ENCODE results near the gene HSD17B7.
"Not testable (repeated sequence)": the region's sequence is repeated elsewhere in the genome, so short reads cannot be mapped to it uniquely, and the experiment has no call there.

The HSD17B7 gene, protein sequence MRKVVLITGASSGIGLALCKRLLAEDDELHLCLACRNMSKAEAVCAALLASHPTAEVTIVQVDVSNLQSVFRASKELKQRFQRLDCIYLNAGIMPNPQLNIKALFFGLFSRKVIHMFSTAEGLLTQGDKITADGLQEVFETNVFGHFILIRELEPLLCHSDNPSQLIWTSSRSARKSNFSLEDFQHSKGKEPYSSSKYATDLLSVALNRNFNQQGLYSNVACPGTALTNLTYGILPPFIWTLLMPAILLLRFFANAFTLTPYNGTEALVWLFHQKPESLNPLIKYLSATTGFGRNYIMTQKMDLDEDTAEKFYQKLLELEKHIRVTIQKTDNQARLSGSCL

DNA sequence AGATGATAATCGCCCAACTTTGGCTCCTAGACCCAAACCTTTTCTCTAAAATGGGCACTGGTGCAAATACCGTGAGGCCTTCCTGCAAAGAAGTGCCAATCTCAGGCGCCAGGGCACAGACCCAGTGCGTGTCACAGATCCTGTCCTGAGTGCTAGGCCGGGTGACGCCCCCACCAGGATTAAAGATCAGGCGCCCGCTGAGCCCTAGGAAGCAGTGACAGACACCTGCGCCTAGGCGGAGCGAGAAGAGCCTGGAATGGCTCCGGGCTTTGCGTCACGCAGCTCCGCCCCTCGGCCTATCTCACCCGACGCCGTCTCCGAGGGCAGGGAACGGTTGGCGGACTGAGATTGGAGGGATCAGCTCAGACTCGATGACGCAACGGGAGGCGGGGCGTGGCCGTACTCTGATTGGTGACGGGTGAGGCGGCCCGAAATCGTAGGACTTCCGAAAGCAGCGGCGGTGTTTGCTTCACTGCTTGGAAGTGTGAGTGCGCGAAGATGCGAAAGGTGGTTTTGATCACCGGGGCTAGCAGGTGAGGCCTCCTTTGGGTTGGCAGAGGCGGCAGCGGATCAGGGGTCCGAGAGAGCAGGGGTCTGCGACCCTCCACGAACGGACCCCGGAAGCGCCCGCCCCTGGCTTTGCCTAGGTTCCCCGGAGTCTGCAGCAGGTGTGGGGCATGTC is at the start of gene HSD17B7:
HSD17B7 (plus strand) TSS at position 400 of the 682 bp plus-strand sequence; CDS start at position 499, 99 bp downstream.
- peak; percentile 86 for DNase-seq

DNA sequence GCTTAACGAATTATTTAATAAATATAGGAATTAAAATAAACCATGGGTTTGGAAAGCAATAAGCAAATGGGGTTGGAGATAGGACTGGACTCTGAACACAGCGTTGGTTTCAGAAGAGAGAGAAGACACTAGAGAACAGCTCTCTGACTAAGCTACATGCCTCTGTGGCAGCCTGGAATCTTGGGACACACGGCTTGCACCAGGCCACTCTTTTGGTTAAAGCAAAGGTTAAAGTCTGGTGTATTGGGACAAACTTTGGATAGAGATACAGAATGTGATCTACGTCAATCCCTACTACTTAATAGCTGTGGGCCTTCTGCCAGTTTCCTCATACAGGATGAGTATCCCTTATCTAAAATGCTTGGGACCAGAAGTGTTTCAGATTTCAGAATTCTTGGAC is 49.7 kb upstream of the HSD17B7 start:
- no peak for DNase-seq

DNA sequence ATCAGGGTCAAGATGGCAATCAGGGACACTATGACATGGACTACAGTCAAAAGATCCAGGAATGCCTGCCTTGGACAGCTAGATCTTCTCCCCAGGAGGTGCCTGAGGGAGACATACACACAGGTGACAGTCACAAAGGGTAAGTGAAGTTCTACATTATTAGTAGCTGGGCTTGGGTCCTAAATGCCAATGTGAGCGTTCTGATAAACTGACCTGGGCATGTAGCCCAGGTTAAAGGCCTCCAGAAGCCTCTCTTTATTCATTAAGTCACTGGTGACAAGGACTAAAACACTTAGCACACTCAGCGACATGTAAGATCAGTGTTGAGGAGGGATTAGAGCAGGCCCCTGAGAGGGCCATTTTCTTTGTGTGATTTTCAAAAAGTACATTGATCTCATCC is 48.9 kb upstream of the HSD17B7 start:
- DNase-seq: no peak

DNA sequence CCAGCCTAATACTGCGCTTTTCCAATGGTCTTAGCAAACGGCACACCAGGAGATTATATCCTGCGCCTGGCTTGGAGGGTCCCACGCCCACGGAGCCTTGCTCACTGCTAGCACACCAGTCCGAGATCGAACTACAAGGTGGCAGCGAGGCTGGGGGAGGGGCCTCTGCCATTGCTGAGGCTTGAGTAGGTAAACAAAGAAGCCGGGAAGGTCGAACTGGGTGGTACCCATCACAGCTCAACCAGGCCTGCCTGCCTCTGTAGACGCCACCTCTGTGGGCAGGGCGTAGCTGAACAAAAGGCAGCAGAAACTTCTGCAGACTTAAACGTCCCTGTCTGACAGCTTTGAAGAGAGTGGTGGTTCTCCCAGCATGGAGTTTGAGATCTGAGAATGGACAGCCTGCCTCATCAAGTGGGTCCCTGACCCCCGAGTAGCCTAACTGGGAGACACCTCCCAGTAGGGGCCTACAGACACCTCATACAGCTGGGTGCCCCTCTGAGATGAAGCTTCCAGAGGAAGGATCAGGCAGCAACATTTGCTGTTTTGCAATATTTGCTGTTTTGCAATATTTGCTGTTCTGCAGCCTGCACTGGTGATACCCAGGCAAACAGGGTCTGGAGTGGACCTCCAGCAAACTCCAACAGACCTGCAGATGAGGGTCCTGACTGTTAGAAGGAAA is 44.1 kb upstream of the HSD17B7 start:
- not testable (repeated sequence) for DNase-seq

DNA sequence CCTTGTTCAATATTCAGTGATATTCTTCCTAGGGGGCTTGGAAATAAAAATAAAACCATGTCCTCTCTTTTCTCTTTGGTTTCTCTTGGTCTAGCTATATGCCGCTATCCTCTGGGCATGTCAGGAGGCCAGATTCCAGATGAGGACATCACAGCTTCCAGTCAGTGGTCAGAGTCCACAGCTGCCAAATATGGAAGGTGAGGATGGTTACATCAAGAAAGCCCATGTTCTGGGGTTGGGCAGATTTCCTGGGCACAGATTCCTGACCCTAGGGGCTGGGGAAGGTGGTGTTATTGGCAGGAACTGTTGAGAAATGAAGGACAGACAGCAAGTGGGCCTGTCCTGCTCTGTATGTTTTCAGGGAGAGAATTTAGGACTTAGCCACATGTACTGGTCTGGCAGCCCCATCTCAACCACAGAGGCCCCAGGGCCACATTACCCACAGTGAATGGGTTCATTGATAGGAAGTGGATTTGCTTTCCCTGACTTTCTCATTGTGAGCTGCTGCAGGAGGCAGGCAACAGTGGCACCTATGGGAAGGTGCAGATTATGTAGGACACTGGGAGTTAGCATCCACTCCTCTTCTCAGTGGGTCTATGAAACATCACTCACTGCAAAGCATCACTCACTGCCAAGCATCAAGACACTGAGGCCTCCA is 37.4 kb upstream of the HSD17B7 start:
- no peak for DNase-seq

DNA sequence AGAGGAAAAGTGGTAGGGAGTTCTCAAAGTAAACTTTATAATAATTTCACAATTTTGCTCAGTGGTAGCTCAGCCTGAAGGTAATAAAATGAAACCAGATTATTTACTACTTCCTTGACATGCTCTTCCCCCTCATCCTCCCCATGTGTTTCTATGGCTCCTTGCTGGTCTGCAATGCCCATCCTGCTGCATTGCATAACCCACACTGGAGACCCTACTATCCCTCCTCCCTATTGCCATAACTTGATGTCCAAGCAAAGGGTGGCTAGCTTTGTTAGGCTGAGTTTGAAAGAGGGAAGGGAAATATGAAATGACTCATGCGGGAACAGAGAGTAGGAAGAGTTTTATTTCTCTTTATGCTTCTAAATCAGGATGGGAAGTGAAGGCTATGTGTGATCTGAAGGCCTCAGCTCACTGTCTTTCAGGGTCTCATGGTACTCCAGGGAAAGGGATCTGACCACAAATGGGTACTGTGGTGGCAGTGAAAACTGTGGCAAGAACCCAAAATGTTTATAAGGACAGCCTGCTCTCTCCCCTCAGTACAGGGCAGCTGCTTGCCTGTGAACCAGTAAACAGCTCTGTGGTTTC is 36.4 kb upstream of the HSD17B7 start:
- DNase-seq: no peak

DNA sequence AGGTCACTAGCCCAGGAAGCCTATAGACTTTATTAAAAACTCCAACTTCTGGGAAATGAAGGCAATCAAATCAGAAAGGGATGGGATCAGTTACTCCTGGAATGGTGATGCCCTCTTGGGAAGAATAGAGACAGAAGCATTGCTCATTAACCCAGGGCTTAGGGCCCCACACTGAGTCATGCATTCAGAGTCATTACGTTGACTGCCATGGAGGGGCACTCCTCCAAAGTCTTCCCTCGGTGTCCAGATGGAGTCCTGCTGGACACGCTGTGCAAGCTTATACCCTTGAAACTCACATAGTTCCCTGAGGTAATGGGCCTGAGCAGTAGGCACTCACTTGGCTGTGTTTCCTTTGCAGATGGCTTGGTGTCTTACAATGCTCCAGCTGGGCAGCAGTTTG is 35.2 kb upstream of the HSD17B7 start:
- no peak for DNase-seq

DNA sequence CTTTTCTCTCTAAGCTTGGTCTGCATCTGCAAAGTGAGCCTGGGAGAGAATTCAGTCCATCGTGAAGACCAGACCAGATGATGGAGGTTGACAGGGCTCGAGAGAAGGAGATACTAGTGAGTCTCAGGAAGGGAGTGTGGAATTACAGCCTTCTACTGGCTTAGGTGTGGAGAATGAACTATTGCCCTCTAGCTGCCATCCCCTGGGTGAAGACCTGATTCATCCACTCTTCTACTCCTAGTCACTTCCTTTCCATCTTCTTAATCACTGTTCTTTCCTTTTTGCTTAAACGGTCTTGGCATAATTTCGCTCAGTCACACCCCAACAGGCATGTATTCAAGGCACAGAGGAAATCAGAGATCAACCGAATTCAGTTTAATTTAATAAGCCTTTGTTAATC is 34.0 kb upstream of the HSD17B7 start:
- DNase-seq: no peak

DNA sequence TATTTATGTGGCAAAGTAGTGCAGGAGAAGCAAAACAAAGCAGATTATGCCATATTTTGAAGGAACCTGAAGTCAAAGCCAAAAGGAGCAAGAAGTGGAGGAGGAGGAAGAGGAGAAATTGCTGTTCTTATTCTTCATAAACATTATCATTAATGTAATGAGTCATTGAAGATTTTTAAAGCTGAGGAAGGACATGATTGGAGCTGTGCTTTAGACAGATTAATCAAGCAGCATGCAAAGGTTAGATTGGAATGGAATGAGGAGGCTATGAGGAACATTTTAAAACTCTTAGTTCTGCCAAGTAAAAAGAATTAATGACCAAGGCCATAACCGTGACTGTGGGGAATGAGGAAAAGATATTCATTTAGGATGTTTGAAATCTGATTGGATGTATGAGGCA is 33.0 kb upstream of the HSD17B7 start:
- DNase-seq: no peak

DNA sequence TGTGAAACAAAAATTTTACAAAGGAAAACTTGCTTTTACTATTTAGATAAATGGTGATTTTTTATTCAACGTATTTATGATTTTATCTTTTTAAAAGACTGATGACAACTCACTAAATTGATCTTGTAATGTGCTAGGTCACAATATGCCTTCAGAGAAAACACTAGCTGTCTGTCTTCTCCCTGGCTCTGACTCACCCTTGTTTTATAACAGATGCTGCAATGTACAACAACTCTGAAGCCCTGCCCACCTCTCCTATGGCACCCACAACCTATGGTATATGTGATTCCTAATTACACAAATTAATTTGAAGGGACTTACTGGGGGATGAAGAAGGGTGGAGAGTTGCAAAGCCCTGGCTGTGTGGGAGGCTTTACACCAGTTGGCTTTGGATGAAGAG is 24.7 kb upstream of the HSD17B7 start:
- DNase-seq: no peak

DNA sequence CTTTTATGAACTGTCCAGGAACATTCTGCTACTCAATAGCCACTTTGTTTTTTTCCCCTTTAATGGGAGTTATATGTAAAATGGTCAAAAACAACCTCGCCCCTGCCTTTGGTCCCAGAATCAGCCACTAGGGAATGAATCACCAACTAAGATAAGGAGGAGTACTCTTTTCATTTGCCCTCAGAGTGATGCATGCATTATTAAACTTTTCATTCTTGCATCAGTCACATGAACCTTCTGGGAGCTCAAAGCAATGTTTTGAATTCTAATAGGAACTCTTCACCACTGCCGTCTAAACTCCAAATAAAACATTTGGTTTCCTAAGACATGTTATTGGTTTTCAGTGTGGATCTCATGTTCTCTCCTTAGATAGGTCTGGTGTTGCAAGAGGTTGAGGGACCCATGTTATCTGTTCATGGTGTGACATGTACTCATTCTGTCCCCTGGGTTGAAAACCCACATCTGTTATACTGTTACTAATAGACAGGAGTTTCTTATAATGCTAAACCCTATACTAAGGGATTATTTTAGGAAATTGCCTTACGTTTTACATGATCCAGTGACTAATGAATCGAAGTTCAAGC is 17.8 kb upstream of the HSD17B7 start:
- no peak for DNase-seq

DNA sequence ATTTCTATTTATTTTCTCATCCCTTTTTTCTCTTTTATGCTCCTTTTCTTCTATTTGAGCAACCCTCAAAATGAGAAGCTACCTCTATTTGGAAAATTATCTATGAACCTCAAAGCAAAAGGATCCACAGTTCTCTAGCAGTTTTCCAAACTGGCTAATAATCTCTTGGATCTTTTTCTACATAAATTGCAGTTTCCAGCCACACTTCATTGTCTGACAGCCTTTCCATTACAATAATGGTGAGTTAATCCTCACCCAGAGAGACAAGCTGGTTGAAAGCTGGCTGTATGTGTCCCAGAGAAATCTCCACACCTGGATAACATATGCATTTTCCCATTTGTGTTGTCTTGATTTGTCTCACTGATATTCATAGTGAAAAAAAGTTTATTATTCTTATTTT is 16.5 kb upstream of the HSD17B7 start:
- no peak for DNase-seq

DNA sequence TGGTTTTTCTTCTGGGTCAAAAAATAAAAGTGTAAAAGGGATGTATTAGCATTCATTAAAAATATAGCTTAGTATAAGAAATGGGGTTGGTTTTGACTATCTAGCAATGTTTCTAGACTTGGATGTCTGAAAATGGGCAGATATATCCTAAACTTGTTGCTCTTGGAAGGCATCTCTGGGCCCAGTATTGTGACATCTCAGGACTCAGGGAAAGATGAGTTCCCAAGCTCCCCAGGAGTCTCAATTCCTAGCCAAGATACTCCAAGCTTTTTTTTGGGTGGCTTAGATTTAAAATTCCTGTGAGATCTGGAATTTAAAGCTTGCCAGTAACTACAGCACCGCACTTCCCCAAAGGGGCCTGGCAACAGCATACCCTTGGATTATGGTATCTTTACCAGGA is 11.5 kb upstream of the HSD17B7 start:
- DNase-seq: no peak

DNA sequence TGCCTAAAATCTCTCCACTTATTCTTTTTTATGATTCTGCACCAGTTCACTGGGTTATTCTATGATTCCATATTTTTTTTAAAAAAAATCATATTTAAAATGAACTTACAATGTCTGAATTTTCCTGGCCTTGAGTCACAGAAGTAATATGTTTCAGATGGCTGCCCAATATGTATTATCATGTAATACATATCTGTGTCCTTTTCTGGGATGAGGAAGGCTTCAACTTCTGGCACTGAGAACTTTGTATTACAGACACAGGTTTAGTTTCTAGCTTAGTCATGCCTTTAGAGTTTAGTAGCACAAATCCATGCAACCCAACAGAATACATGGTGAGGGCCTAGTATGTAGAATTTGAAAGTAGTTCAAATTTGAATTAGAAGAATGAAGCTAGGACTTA is 7.8 kb upstream of the HSD17B7 start:
- no peak for DNase-seq

DNA sequence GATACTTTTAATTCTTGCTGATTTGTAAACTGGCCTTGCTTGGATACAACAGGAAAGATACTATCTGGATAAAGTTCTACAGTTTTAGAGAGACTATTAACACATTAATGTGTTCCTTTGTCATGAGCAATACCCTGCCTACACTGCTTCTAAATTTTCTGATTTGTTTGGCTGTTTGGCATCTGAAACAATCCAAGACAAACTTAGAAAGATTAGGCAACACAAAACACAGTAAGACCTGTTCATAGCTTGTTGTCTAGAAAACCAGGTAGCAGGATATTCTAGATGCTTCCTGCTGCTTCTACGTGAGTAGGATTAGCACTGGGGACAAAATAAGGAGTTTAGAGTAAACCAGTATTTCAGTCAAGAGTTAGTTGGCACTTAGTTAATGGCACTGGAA is 5.6 kb upstream of the HSD17B7 start:
- not testable (repeated sequence) for DNase-seq

DNA sequence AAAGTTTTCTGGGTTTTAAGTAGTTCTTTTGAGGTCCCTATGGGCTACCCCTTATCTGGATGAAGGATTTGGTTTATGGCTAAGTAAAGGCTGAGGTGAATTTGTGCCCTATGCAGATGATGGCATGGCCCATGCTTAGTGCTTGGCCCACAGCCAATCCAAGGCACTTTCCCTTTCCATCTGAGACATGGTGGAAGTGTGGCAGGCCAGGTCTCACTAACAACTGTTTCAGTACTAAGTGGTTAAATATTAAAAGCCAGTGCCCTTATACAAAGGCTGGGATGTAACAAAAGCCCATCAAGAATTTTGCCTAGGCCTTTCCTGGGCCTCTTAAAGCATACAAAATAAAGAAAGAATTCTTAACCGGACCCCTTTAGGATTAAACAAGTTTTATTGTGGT is 1.7 kb upstream of the HSD17B7 start:
- not testable (repeated sequence) for DNase-seq

DNA sequence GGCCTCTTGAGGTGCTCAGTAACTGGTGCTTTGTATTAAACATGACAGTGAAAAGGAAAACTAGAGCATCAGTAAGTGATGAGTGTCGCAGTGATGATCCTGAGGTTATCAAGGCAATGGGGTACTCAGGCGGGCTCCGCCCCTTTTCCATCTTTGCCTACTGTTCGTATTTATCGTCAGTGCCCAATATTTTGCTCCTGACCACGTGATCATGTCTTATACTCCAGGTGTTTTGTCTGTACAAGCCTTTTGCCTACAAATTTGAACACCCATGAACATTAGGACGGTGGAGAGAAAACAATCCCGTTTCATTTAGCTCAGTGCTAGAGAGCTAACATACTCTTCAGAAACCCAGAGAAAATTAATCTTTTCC is 469 bp downstream of the HSD17B7 start:
- peak; percentile 43 for DNase-seq

DNA sequence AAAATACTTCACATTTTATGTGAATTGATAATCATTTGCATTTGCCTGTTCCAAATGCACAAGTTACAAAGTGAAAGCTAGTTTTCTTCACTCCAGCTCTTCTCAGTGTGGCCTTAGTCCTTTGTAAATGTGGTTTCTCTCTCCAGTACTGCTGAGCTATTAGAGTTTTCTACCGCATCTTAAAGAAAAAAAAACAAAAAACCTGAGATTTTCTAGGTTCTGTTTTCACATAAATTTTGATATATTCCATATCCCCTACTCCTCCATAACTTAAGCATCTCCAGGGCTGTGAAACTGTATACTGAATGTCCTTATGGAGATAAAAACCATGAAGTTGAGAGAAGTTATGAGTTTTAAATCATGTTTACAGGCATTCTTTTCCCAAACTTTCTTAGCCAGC is 3.8 kb downstream of the HSD17B7 start:
- DNase-seq: not testable (repeated sequence)

DNA sequence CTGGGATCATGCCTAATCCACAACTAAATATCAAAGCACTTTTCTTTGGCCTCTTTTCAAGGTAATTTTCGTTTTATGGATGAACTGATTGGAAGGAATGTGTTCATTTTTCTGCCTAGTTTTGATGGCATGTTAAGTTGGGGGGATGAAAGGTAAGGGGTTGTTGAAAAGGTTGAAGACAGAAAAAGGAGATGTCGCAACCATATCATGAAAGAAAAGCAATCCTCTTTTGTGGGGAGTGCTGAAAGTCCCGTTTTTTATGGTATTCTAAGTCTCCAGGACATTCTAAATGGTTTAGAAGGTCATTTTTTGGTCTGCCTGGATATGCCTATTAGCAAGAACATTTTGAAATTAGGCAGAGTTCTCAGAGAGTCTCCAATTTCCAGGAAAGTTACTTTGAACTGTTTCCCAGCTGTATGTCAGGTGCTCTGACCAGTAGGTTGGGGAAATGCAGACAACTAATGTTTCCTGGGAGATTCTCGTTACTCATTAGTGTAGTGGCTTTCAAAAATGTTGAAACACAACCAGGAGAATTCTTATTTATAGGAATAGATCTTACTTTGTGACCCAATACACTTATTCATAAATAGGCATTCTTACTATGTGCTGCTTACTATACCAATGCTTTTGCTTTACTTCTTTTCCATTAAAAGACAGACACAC is 6.2 kb downstream of the HSD17B7 start:
- not testable (repeated sequence) for DNase-seq

DNA sequence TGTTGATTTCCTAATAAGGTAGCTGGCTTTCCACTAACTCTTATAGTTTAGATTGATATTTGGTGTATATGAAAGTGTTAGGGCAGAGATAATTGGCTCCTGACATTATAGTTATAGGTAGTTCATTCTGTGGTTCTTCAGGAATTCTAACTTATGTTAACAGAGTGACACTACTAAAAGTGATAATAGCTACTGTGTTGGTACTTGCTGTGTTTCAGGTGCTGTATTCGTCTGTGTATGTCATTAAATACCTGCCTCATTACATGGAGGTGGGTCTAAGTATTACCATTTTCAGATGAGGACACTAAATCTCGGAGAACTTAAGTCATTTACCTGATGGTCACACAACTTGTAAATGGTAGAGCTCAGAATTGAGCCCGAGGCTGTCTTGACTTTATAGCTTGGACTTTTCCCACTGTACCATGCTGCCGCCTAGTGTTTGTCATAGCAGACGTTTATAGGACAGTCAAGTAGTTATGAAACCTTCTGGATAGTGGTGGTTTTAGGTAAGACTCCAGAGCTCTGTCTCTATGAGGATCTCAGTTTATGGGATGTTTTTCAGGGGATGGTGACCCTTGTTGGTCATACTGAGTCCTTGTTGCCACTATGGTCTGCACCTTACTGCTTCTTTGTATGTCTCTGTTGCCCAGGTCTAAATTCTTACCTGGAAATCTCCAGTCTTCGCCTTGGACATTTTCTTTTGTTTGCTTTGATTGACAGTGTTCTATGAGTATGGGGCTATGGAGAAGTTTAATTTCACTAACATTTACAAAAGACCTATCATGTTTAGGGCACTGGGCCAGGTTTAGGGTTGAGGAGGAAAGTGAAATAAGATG is 9.7 kb downstream of the HSD17B7 start:
- DNase-seq: peak; percentile 44

DNA sequence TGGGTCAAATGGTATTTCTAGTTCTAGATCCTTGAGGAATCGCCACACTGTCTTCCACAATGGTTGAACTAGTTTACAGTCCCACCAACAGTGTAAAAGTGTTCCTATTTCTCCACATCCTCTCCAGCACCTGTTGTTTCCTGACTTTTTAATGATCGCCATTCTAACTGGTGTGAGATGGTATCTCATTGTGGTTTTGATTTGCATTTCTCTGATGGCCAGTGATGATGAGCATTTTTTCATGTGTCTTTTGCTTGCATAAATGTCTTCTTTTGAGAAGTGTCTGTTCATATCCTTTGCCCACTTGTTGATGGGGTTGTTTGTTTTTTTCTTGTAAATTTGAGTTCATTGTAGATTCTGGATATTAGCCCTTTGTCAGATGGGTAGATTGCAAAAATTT is 17.0 kb downstream of the HSD17B7 start:
- DNase-seq: not testable (repeated sequence)

Measured in hematopoietic multipotent progenitor cell treated with erythropoietin and hydrocortisone succinate and interleukin-3 and kit ligand, for 8 days (in vitro differentiated cells).